Body of pancreas (tissue), 4 donors: ENCODE measurements around the gene OR4S2. TPM values are rescaled to one million over a fixed set of nuclear protein-coding genes. Genes with fewer than 3 reads are reported as not detected.

Source experiments
- ATAC-seq: fragments of 150-250 bp; one replicate; pipeline ENCODE4 v1.9.1; 2016
- DNase-seq, 4 donors: peaks; one replicate each; pipeline ENCODE4 v3.0.0-alpha.2; 2019
- H3K27ac ChIP-seq, 4 donors: fragments of 200-600 bp; sonication (generic); 1 replicate in 3 of 4; 2 replicates in 1 of 4; pipeline versions ENCODE4 v1.5.1 to v1.6.1; 2016 to 2019; ENCODE audit warnings: mild to moderate bottlenecking in 1 of 4, mixed read lengths in 1 of 4, moderate library complexity in 1 of 4
- H3K27me3 ChIP-seq, 2 donors: fragments of 200-600 bp; sonication (generic); one replicate each; pipeline ENCODE4 v1.6.0; 2016; ENCODE audit warnings: mild to moderate bottlenecking in 1 of 2
- H3K36me3 ChIP-seq, 2 donors: fragments of 200-600 bp; sonication (generic); replicated peaks in 1 of 2; 2 replicates each; pipeline ENCODE4 v1.5.1; 2016; ENCODE audit warnings: low read depth in 2 of 2; ENCODE audit not compliant: insufficient read depth in 1 of 2
- H3K4me1 ChIP-seq: fragments of 200-600 bp; sonication (generic); one replicate; pipeline ENCODE4 v1.6.0; 2016
- H3K4me3 ChIP-seq, 2 donors: fragments of 200-600 bp; sonication (generic); 1 replicate in 1 of 2; 2 replicates in 1 of 2; pipeline ENCODE4 v1.5.1; 2016 to 2019
- H3K9me3 ChIP-seq, 3 donors: fragments of 200-600 bp; sonication (generic); 1 replicate in 2 of 3; 2 replicates in 1 of 3; pipeline ENCODE4 v1.5.1; 2016
- CTCF ChIP-seq, 7 experiments: fragments of 450-650 bp in 4 of 7; fragments of 200-600 bp in 3 of 7; sonication (generic) in 3 of 7; IDR thresholded peaks; one replicate each; pipeline ENCODE4 v1.5.1; 2016 to 2019; ENCODE audit warnings: antibody characterized with exemption in 7 of 7
- POLR2A ChIP-seq, 3 donors: fragments of 450-650 bp; IDR thresholded peaks; one replicate each; pipeline ENCODE4 v1.6.1; 2016; ENCODE audit warnings: antibody characterized with exemption in 3 of 3, mild to moderate bottlenecking in 2 of 3
- WGBS, 2 donors: methylation state at CpG; one replicate each; pipeline ENCODE4 v1.1.5; 2017; 5-methylcytosine and 5-hydroxymethylcytosine counted together
- intact Hi-C: fragments of 100-400 bp; cut with DNase I; formaldehyde crosslinking; loops from one replicate; pipeline ENCODE4 v1.15.1; 2023
- total RNA-seq, 2 donors: library from RNA; depleted of rRNA; stranded (reverse); fragments of >200 nt; gene quantifications; one replicate each; pipeline ENCODE4 v1.1.0, GENCODE V29; 2016

OR4S2 gene, protein sequence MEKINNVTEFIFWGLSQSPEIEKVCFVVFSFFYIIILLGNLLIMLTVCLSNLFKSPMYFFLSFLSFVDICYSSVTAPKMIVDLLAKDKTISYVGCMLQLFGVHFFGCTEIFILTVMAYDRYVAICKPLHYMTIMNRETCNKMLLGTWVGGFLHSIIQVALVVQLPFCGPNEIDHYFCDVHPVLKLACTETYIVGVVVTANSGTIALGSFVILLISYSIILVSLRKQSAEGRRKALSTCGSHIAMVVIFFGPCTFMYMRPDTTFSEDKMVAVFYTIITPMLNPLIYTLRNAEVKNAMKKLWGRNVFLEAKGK
- not detected for total RNA-seq

DNA sequence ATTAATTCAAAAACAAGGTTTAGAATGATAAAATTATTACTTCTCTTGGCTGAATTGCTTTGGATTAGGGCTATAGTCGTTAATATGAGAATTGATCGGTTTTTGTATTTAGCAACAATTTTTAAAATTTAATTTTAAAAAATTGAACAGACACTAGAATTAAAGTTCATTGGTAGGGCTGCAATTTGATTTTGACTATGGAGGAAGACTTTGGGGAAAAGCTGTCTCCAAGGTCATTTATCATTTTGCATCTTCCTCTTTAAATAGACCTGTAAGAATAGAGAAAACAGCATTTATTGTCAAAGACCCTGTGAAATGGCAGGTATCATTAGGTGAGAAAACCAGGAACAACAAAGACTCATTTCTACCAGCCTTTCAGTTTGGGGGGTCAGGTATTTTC is at the start of gene OR4S2:
TSS of gene OR4S2 (plus strand) at position 301 of the 400 bp plus-strand sequence. CDS start 2,577 bp downstream, outside the sequence.
- intact Hi-C loops, result loop anchor here (10.0 kb wide), 1 partner anchor 63 kb away; no protein-coding TSS in a partner anchor
- no peaks in the 10 kb centered on the region for H3K27me3 ChIP-seq
- ATAC-seq (no peak), DNase-seq (no peak)
- WGBS, 2 donors, result 51 to 70% methylated on average over 2 of the region's 2 CpGs
- no peaks in the 10 kb centered on the region for H3K36me3 ChIP-seq
- no peaks in the 10 kb centered on the region for H3K4me1 ChIP-seq
- no peaks in the 10 kb centered on the region for H3K9me3 ChIP-seq
- TF ChIP-seq POLR2A (IDR thresholded peaks at IDR 0.05), result no peak
- TF ChIP-seq CTCF (IDR thresholded peaks at IDR 0.05), result no peak
- no peak within 1 kb of the TSS for H3K27ac ChIP-seq
- no peak within 1 kb of the TSS for H3K4me3 ChIP-seq

GRCh38 chr11:55607545-55607944 is 40.6 kb upstream of the OR4S2 start, which contains the start of gene OR4C11:
OR4C11 (minus strand) TSS chr11:55607645; CDS start chr11:55604373, 3,272 bp downstream.
- TF ChIP-seq POLR2A (IDR thresholded peaks at IDR 0.05) (no peak), CTCF (IDR thresholded peaks at IDR 0.05) (no peak)
- 26 to 46% methylated on average over 2 of the region's 2 CpGs for WGBS, 2 donors
- intact Hi-C loops, result no loop called here

DNA sequence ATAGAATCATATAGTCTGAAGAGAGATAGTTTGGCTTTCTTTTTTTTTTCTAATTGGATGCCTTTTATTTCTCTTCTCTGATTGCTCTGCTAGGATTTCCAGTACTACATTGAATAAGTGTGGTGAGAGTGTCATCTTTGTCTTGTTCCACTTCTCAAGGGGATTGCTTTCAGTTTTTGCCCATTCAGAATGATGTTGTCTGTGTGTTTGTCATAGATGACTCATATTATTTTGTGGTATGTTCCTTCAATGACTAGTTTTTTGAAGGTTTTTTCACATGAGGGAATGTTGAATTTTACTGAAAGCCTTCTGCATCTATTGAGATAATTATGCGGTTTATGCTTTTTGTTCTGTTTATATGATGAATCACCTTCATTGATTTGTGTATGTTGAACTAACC is 23.6 kb upstream of the OR4S2 start:
- TF ChIP-seq POLR2A (IDR thresholded peaks at IDR 0.05), result no peak
- 50% methylated on average over 1 of the region's 1 CpG; no CpG with 5 or more reads in 1 of the 2 donors for WGBS, 2 donors
- no peaks in the 10 kb centered on the region for H3K27me3 ChIP-seq

More at GRCh38 chr11:55607545-55607944, 40.6 kb upstream of the OR4S2 start, which contains the start of gene OR4C11:
- Histone ChIP-seq H3K4me3 (no peak within 1 kb of the TSS), H3K4me1 (no peaks in the 10 kb centered on the region), H3K27me3 (no peaks in the 10 kb centered on the region), H3K36me3 (no peaks in the 10 kb centered on the region), H3K9me3 (no peaks in the 10 kb centered on the region), H3K27ac (no peak within 1 kb of the TSS)
- ATAC-seq, result no peak
- DNase-seq, result no peak

GRCh38 chr11:55634813-55635212 is 13.3 kb upstream of the OR4S2 start, which contains the start of gene OR4P4:
OR4P4 (plus strand) TSS chr11:55635113.
- ATAC-seq, result no peak
- intact Hi-C loops, result no loop called here
- 28 to 38% methylated on average over 3 of the region's 3 CpGs for WGBS, 2 donors

More for the DNA sequence above, 23.6 kb upstream of the OR4S2 start:
- DNase-seq (no peak), ATAC-seq (no peak)
- Histone ChIP-seq H3K4me1 (no peaks in the 10 kb centered on the region), H3K27ac (no peak overlapping the region), H3K4me3 (no peak overlapping the region), H3K36me3 (no peaks in the 10 kb centered on the region), H3K9me3 (peaks cover 0 to 9% (median 0%) of the 10 kb centered on the region in 3 donors)
- intact Hi-C loops, result no loop called here

More at GRCh38 chr11:55634813-55635212, 13.3 kb upstream of the OR4S2 start, which contains the start of gene OR4P4:
- no peaks in the 10 kb centered on the region for H3K27me3 ChIP-seq
- no peaks in the 10 kb centered on the region for H3K4me1 ChIP-seq
- TF ChIP-seq CTCF (IDR thresholded peaks at IDR 0.05) (no peak), POLR2A (IDR thresholded peaks at IDR 0.05) (no peak)
- no peak within 1 kb of the TSS for H3K4me3 ChIP-seq
- DNase-seq, result no peak
- H3K36me3 ChIP-seq, result no peaks in the 10 kb centered on the region
- no peaks in the 10 kb centered on the region for H3K9me3 ChIP-seq
- no peak within 1 kb of the TSS for H3K27ac ChIP-seq
